Gastrocnemius medialis (tissue), 4 donors: Measurements from ENCODE around the gene ZNF865.

Experiments
- CTCF ChIP-seq, 5 experiments: fragments of 450-650 bp in 3 of 5; fragments of 200-600 bp in 2 of 5; sonication (generic) in 2 of 5; IDR thresholded peaks in 4 of 5; conservative IDR thresholded peaks in 1 of 5; 1 replicate in 4 of 5; 2 replicates in 1 of 5; pipeline ENCODE4 v1.5.1; 2016 to 2019; ENCODE audit warnings: antibody characterized with exemption in 5 of 5, mild to moderate bottlenecking in 3 of 5, moderate library complexity in 3 of 5
- POLR2A ChIP-seq, 2 donors: fragments of 450-650 bp; IDR thresholded peaks; one replicate each; pipeline ENCODE4 v1.6.1; 2017; ENCODE audit warnings: antibody characterized with exemption in 2 of 2, mild to moderate bottlenecking in 2 of 2, moderate library complexity in 2 of 2

- TF ChIP-seq CTCF (IDR thresholded peaks at IDR 0.05 in 4 of 5, conservative IDR thresholded peaks at IDR 0.05 in 1 of 5) (no peak), POLR2A (IDR thresholded peaks at IDR 0.05) (no peak)
Observed at GRCh38 chr19:55584871-55585270, 20.6 kb upstream of the ZNF865 start.
